ENCODE results near the gene DNMBP.
"Not testable (repeated sequence)": the region's sequence is repeated elsewhere in the genome, so short reads cannot be mapped to it uniquely, and the experiment has no call there.

The DNMBP gene

DNA sequence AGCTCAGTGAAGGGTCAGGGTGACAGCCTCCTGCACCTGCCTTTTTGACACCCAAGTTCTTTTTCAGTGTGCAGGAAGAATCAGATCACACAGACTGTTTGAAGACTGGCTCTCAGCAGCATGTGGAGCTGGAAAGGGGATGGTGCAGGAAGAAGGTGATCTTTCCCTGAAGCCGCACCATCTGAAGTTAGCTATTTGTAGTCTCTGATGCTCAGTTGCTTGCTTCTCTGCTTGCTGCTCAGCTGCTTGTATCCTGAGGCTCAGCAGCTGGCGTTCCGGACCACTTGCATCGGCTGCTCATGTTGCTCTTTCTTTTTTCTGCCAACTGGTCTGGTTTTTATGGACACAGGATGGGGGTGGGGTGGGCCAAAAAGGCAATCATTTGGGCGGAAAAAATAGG is 15.8 kb upstream of the DNMBP start:
- H3K9me3 Mint-ChIP-seq, result peaks cover 6% of the 10 kb centered on the region
- H3K36me3 Mint-ChIP-seq (ENCODE audit: low read depth), result no peaks in the 10 kb centered on the region
- peaks cover 3% of the 10 kb centered on the region for H3K27me3 Mint-ChIP-seq (ENCODE audit: low read depth)
- no peak overlapping the region for H3K27ac Mint-ChIP-seq
- no peak overlapping the region for H3K4me3 Mint-ChIP-seq
- H3K4me1 Mint-ChIP-seq (ENCODE audit: low read depth), result no peaks in the 10 kb centered on the region

DNA sequence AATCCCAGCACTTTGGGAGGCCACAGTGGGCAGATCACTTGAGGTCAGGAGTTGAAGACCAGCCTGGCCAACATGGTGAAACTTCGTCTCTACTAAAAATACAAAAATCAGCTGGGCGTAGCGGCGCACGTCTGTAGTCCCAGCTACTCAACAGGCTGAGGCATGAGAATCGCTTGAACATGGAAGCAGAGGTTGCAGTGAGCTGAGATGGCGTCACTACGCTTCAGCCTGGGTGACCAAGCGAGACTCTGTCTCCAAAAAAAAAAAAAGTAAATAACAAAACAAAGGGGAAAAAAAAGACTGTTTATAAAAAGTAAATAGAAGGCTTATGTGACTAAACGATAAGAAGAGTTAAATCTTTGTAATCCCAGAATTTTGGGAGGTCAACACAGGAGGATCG is 15.0 kb upstream of the DNMBP start:
- Mint-ChIP-seq H3K4me3 (no peak overlapping the region), H3K27me3 (ENCODE audit: low read depth) (peaks cover 7% of the 10 kb centered on the region), H3K4me1 (ENCODE audit: low read depth) (peaks cover 7% of the 10 kb centered on the region), H3K36me3 (ENCODE audit: low read depth) (no peaks in the 10 kb centered on the region), H3K9me3 (peaks cover 6% of the 10 kb centered on the region), H3K27ac (no peak overlapping the region)

DNA sequence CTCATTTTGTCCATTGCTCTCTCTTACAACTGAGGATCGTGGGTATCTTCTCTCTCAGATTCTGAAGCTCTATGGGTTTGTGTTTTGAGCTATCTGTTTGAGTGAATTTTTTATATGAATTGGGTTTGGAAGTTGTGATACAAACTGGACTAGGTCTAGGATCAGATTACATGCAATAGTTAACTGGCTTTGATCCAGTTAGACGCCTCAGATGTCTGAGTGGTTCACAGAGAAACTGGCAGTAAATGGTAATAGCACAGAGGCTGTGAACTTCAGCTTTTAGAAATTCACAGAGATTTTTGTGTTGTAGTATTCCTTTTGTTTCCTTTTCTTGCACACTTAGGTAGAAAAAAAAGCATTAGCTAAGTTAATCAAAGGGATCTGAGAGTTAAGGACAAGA is 12.7 kb upstream of the DNMBP start:
- Mint-ChIP-seq H3K9me3 (no peaks in the 10 kb centered on the region), H3K36me3 (ENCODE audit: low read depth) (no peaks in the 10 kb centered on the region), H3K4me3 (no peak overlapping the region), H3K27me3 (ENCODE audit: low read depth) (peaks cover 19% of the 10 kb centered on the region), H3K27ac (no peak overlapping the region), H3K4me1 (ENCODE audit: low read depth) (peaks cover 7% of the 10 kb centered on the region)

DNA sequence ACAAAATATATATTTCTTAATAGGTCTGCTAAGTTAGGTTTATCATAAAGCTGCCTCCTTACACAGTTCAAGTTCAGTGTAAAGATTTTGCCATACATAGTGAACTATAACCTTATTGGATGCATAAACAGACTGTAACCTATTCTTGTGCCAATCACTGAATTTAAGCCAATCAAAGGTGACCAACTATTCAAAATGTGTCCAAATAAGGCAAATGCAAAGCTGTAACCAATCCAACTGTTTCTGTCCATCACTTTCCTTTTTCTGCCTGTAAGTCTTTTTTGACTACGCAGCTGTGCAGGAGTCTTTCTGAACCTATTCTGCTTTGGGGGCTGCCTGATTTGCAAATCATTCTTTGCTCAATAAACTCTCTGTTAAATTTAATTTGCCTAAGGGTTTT is 11.6 kb upstream of the DNMBP start:
- no peak overlapping the region for H3K27ac Mint-ChIP-seq
- no peak overlapping the region for H3K4me3 Mint-ChIP-seq
- H3K27me3 Mint-ChIP-seq (ENCODE audit: low read depth), result peaks cover 19% of the 10 kb centered on the region
- H3K36me3 Mint-ChIP-seq (ENCODE audit: low read depth), result no peaks in the 10 kb centered on the region
- H3K9me3 Mint-ChIP-seq, result no peaks in the 10 kb centered on the region
- peaks cover 7% of the 10 kb centered on the region for H3K4me1 Mint-ChIP-seq (ENCODE audit: low read depth)

DNA sequence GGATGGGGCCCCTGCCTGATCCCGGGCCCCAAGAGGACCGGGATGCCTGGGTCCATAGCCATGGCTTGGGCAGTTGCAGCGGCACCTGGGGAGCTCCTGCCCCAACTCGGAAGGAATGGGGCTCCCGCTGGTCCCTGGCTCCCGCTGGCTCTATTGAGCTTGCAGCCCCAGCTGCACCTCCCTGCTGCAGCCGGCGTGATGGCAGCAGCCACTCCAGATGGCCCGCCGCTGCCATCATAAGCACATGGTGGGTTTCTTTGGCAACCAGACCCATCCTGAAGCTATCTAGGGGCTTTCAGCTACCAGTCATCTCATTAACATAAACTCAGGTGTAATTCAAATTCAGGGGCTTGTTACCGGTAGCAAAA is 11.1 kb upstream of the DNMBP start:
- Mint-ChIP-seq H3K27me3 (ENCODE audit: low read depth) (peaks cover 19% of the 10 kb centered on the region), H3K4me1 (ENCODE audit: low read depth) (peaks cover 7% of the 10 kb centered on the region), H3K9me3 (no peaks in the 10 kb centered on the region), H3K4me3 (no peak overlapping the region), H3K27ac (no peak overlapping the region), H3K36me3 (ENCODE audit: low read depth) (no peaks in the 10 kb centered on the region)

DNA sequence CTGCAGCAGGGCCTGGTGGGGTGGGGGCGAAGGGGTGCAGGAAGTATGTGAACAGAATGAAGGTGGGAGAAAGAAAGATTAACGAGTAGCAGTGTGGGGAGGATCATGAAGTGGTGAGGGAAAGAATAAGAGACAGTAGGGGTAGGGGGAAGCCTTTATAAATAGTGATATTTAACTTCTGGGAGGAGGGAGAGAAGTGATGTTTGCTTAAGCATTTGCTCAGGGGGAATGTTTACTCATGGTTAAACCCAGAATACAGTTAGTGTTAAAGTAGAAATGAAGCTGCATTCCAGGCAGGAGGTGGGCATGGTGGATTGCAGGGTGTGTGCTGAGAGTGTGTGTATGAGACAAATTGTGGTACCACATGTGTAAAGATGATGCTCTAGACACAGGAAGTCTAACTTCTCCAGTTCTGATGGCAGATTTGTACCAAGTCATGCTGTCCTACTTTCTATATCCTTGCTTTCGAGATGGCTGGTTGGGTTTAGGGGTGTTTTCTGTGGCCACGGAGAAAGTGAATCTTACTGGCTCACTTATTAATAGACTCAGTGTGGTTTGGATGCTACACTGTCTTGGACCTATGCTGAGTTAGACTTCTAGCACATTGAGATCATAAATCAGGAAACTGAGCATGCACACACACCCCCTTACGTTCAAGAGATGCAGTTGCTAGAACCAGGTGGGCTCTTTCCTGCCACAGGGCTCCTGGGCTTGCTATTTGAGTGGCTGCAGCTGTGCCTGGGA is 10.6 kb upstream of the DNMBP start:
- Mint-ChIP-seq H3K36me3 (ENCODE audit: low read depth) (no peaks in the 10 kb centered on the region), H3K27ac (no peak overlapping the region), H3K9me3 (no peaks in the 10 kb centered on the region), H3K4me3 (no peak overlapping the region), H3K27me3 (ENCODE audit: low read depth) (peaks cover 19% of the 10 kb centered on the region), H3K4me1 (ENCODE audit: low read depth) (peaks cover 7% of the 10 kb centered on the region)

DNA sequence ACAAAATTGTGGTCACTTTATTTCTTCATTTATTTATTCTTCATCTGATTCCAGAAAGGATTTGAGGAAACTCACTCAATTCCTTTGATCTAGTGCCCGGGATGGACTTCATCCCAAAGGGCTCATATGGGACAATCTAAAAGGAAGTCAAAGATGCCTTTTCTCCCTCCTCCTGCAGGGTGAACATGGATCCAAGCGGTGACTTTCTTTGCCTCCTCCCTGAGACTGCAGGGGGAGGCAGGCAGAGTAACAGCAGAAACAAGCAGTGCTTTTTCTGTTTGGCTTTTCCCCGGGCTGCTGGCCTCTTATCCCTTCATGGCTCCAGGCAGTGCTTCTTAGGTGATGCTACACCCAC is 10.0 kb upstream of the DNMBP start:
- Mint-ChIP-seq H3K4me1 (ENCODE audit: low read depth) (peaks cover 7% of the 10 kb centered on the region), H3K9me3 (no peaks in the 10 kb centered on the region), H3K36me3 (ENCODE audit: low read depth) (no peaks in the 10 kb centered on the region), H3K4me3 (no peak overlapping the region), H3K27ac (no peak overlapping the region), H3K27me3 (ENCODE audit: low read depth) (peaks cover 16% of the 10 kb centered on the region)

DNA sequence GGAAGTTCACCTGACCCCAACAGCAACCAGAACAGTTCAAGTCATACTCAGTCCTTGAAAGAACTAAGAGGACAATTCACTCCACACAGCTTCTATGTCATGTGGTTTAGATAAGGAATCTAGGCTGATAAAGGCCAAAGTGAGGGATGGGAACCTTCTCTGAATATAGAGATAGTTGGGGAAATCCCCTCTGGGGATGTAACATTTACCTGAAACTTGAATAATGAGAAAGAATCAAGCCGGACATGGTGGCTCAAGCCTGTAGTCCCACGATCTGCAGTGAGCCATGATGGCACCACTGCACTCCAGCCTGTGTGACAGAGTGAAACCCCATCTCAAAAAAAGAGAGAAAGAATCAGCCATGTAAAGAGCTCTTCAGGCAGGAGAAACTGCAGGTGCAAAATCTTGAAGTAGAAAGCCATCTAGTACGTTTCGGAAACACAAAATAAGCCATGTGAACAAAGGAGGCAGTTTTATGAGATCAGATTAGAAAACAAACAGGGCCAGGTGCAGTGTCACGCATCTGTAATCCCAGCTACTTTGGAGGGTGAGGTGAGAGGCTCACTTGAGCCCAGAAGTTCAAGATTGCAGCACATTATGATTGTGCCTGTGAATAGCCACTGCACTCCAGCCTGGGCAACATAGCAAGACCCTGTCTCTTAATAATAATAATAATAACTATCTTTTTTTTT is 4.5 kb upstream of the DNMBP start:
- no peak overlapping the region for H3K4me3 Mint-ChIP-seq
- peaks cover 38% of the 10 kb centered on the region for H3K27me3 Mint-ChIP-seq (ENCODE audit: low read depth)
- peaks cover 10% of the 10 kb centered on the region for H3K4me1 Mint-ChIP-seq (ENCODE audit: low read depth)
- no peaks in the 10 kb centered on the region for H3K36me3 Mint-ChIP-seq (ENCODE audit: low read depth)
- H3K27ac Mint-ChIP-seq, result no peak overlapping the region
- no peaks in the 10 kb centered on the region for H3K9me3 Mint-ChIP-seq

DNA sequence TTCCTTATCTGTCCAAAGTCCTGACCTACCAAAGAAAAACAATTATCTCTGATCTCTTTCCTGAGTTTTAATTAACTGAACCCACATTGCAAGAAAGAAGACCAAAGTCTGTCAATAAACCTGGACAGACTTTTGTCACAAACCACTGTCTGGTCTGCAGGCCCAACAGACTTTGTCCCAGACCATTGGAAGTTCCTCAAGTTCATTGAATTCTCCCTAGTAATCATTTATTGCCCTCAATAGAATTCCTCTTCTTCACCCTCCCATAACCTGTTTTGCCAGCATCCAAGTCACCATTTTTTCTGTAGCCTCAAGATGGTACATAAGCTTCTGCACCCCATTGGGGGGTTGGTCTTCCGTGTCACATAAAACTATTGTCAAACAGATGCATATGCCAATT is 3.9 kb upstream of the DNMBP start:
- Mint-ChIP-seq H3K9me3 (no peaks in the 10 kb centered on the region), H3K27ac (no peak overlapping the region), H3K36me3 (ENCODE audit: low read depth) (no peaks in the 10 kb centered on the region), H3K27me3 (ENCODE audit: low read depth) (peaks cover 38% of the 10 kb centered on the region), H3K4me1 (ENCODE audit: low read depth) (peaks cover 15% of the 10 kb centered on the region), H3K4me3 (no peak overlapping the region)

DNA sequence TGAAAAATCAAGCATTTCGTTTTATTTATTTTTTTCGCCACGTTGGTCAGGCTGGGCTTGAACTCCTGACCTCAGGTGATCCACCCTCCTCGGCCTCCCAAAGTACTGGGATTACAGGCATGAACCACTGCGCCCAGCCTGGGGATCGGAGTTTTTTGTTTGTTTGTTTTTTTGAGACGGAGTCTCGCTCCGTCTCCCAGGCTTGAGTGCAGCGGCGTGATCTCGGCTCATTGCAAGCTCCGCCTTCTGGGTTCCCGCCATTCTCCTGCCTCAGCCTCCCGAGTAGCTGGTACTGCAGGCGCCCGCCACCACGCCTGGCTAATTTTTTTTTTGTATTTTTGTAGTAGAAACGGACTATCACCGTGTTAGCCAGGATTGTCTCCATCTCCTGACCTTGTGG is 2.2 kb upstream of the DNMBP start:
- not testable (repeated sequence) for H3K4me3 Mint-ChIP-seq; H3K36me3 Mint-ChIP-seq (ENCODE audit: low read depth); H3K27ac Mint-ChIP-seq; H3K9me3 Mint-ChIP-seq
- Mint-ChIP-seq H3K4me1 (ENCODE audit: low read depth) (peaks cover 25% of the 10 kb centered on the region), H3K27me3 (ENCODE audit: low read depth) (peaks cover 43% of the 10 kb centered on the region)

DNA sequence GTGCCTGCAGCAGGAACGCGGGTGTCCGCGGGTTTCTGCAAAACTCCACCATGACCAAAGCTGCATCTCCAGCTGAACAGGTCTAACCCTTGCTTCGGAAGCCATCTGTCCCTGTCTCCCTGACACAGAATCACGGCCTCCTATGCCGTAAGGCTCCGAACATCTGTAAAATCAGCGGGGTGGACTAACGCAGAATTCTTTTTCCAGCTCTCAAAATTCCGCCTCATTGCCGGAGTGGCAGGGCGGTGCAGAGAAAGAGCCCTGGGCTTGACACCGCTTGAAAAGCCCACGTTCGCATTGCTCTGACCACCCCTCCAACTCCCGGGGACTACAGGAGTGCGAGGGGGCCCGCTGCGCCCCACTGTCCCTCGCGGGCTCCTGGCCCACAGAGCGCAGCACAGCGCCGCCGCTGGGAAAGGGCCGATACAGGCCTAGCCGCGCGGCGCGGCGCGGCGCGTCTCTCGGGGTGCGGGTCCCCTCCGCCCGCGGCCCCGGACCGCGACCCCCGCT is 409 bp downstream of the DNMBP start:
- H3K27me3 Mint-ChIP-seq (ENCODE audit: low read depth), result peaks cover 43% of the 10 kb centered on the region
- H3K4me3 Mint-ChIP-seq, result peak overlapping the region; percentile 79
- H3K4me1 Mint-ChIP-seq (ENCODE audit: low read depth), result peaks cover 33% of the 10 kb centered on the region
- peaks cover 3% of the 10 kb centered on the region for H3K36me3 Mint-ChIP-seq (ENCODE audit: low read depth)
- H3K9me3 Mint-ChIP-seq, result no peaks in the 10 kb centered on the region
- H3K27ac Mint-ChIP-seq, result no peak overlapping the region

DNA sequence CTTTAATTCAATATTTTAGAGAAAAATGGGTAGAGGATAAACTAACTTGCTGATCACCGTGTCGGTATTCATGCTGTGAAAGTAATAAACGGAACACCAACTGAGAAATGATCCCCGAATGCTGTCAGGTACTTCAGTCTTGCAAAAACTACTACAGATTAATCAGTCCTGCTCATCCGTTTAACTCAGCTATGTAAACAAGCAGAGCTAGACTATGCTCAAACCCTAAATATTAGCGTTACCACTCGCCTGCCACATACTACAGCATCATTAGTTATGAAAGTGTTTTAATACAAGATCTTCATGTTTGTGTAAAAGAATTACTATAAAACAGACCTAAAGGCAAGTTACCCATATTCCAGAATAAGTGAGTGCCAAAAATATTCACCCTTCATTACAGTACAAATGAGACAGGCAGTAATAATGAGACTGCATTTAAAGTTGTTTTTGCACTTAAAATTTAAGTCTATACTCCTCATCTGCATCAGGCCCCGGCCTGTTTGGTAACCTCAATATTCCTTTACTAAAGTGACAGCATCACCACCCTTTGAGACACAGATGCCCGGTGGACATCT is 952 bp downstream of the DNMBP start:
- peak overlapping the region; percentile 79 for H3K4me3 Mint-ChIP-seq
- H3K9me3 Mint-ChIP-seq, result no peaks in the 10 kb centered on the region
- H3K36me3 Mint-ChIP-seq (ENCODE audit: low read depth), result peaks cover 3% of the 10 kb centered on the region
- H3K4me1 Mint-ChIP-seq (ENCODE audit: low read depth), result peaks cover 33% of the 10 kb centered on the region
- peaks cover 41% of the 10 kb centered on the region for H3K27me3 Mint-ChIP-seq (ENCODE audit: low read depth)
- no peak overlapping the region for H3K27ac Mint-ChIP-seq

DNA sequence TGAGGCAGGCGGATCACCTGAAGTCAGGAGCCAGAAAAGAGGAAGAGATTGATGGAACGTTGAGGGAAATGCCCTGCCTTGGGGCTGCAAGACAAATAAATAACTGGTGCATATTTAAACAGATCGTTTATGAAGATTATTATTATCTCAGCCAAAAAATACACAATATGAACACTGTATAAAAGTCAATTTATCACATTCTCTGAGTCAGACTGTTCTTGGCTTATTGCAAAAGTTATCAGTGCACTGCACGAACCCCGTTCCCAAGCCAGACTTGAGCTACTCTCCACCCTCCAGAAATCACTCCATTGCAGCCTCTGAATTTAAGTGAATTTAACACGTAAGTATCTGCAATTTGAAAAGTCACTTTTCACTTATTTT is 1.6 kb downstream of the DNMBP start:
- Mint-ChIP-seq H3K9me3 (no peaks in the 10 kb centered on the region), H3K27me3 (ENCODE audit: low read depth) (peaks cover 35% of the 10 kb centered on the region), H3K4me3 (peak overlapping the region; percentile 79), H3K27ac (peak overlapping the region; percentile 52), H3K4me1 (ENCODE audit: low read depth) (peaks cover 33% of the 10 kb centered on the region), H3K36me3 (ENCODE audit: low read depth) (peaks cover 3% of the 10 kb centered on the region)

DNA sequence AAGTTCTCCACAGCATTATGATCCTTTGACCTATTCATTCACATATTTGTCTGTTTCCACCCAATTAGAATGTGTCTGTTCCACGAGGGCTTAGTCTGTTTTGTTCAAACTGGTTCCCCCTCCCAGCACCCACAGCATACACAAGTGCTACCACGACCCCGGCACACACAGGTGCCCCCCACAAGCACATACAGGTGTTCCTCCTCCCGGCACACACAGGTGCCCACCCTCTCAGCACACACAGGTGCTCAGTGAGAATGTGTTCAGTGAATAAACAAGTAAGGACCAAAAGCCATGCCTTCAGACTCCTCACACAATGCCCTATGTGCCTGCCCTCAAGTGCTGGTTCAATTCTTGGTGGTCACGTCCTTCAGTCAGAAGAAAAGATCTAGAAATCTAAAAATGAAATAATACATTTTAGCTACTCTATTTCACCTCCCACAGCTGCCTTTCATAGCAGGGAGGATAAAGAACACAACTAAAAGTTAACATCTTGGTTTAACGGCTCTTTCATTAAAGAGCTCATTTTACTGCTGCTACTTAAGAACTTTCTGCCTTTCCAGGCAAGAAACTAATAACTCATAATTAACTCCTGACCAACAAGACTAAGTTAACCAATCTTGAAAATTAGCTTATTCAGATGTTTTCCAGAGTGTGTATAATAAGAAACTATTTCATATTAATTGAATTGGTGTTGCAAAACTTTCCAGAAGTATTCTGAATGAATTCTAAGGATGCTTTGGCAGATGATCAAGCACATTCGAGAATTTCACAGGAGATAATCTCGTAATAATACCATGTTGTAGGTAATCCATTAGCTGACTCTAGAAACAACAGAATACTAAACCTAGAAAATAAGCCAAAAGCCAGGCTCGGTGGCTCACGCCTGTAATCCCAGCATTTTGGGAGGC is 2.3 kb downstream of the DNMBP start:
- peaks cover 3% of the 10 kb centered on the region for H3K36me3 Mint-ChIP-seq (ENCODE audit: low read depth)
- H3K27ac Mint-ChIP-seq, result peak overlapping the region; percentile 52
- no peaks in the 10 kb centered on the region for H3K9me3 Mint-ChIP-seq
- H3K4me3 Mint-ChIP-seq, result peak overlapping the region; percentile 77
- peaks cover 35% of the 10 kb centered on the region for H3K27me3 Mint-ChIP-seq (ENCODE audit: low read depth)
- H3K4me1 Mint-ChIP-seq (ENCODE audit: low read depth), result peaks cover 33% of the 10 kb centered on the region

Measured in T-helper 1 cell treated with Interleukin-12 subunit alpha and Interleukin-12 subunit beta and Interleukin-4 antibody, amounts not matched to agents 30 μg/mL and 1 μg/mL, for 36 hours (primary cell).